SK-MEL-5 (cell line): Measurements from ENCODE around the gene PDF. TPM values are rescaled to one million over a fixed set of nuclear protein-coding genes. Genes with fewer than 3 reads are reported as not detected.
"Not testable (repeated sequence)": the region's sequence is repeated elsewhere in the genome, so short reads cannot be mapped to it uniquely, and the experiment has no call there.

Experiments used
- DNase-seq: peaks from one replicate; pipeline ENCODE4 v3.0.0-alpha.2; 2016; ENCODE audit warnings: low read depth, low spot score
- in situ Hi-C: cut with HindIII; loops from 2 replicates; pipeline ENCODE4 v1.10.0; 2016; ENCODE audit warnings: low sequenced_read_pairs, high pct_unique_total_duplicates, low pct_unique_long_range_greater_than_20kb
- total RNA-seq: library from RNA; depleted of rRNA; stranded (reverse); fragments of >200 nt; shearing (Covaris generic); gene quantifications from 2 replicates; pipeline ENCODE4 v1.2.3, GENCODE V29; 2014; rRNA removed

The PDF gene
- total RNA-seq, 1 experiment from 2014 or later = 39.2 TPM

GRCh38 chr16:69302301-69302700, 28.1 kb downstream of the PDF start:
- in situ Hi-C loops = no loop called here
- no peak for DNase-seq

- in situ Hi-C loops = no loop called here
- DNase-seq = no peak
These were observed 28.5 kb downstream of the PDF start for GRCh38 chr16:69301861-69302260.

GRCh38 chr16:69301187-69301586, 29.2 kb downstream of the PDF start:
- in situ Hi-C loops = no loop called here
- DNase-seq = no peak

GRCh38 chr16:69298261-69298660, 32.1 kb downstream of the PDF start:
- DNase-seq = no peak
- in situ Hi-C loops = no loop called here

GRCh38 chr16:69296771-69297170, 33.6 kb downstream of the PDF start:
- in situ Hi-C loops = not testable (repeated sequence)

GRCh38 chr16:69294051-69294450, 36.3 kb downstream of the PDF start:
- no peak for DNase-seq
- in situ Hi-C loops = no loop called here

More at GRCh38 chr16:69296771-69297170, 33.6 kb downstream of the PDF start:
- DNase-seq = not testable (repeated sequence)

- DNase-seq = no peak
- in situ Hi-C loops = no loop called here
These were observed 37.0 kb downstream of the PDF start for GRCh38 chr16:69293401-69293800.

- in situ Hi-C loops = not testable (repeated sequence)
These were observed 38.7 kb downstream of the PDF start for GRCh38 chr16:69291657-69292056.

GRCh38 chr16:69286941-69287713, 43.3 kb downstream of the PDF start:
- peak; percentile 64 for DNase-seq
- in situ Hi-C loops = no loop called here

More at GRCh38 chr16:69291657-69292056, 38.7 kb downstream of the PDF start:
- DNase-seq = not testable (repeated sequence)

GRCh38 chr16:69285240-69285639, 45.1 kb downstream of the PDF start:
- no peak for DNase-seq
- in situ Hi-C loops = no loop called here

GRCh38 chr16:69283851-69284250, 46.5 kb downstream of the PDF start:
- in situ Hi-C loops = no loop called here
- no peak for DNase-seq

GRCh38 chr16:69277413-69277812, 53.0 kb downstream of the PDF start:
- no peak for DNase-seq
- in situ Hi-C loops = no loop called here

Other genes starting within 250 kb of the PDF start
- 0.05 and 0.32 TPM in 2 replicates for gene HAS3, start 224.9 kb downstream of the PDF start, total RNA-seq
- 70.5 and 80.5 TPM in 2 replicates for gene CHTF8, start 198.0 kb downstream of the PDF start, total RNA-seq
- gene UTP4, start 197.9 kb downstream of the PDF start, total RNA-seq = 24.7 and 26.6 TPM in 2 replicates
- gene SNTB2, start 143.4 kb downstream of the PDF start, total RNA-seq = 9.1 and 9.7 TPM in 2 replicates
- gene VPS4A, start 19.2 kb downstream of the PDF start, total RNA-seq = 19.5 and 22.4 TPM in 2 replicates
- gene COG8, start 9.0 kb upstream of the PDF start, total RNA-seq = 38.5 and 45.0 TPM in 2 replicates
- 22.8 and 34.1 TPM in 2 replicates for gene NIP7, start 9.2 kb upstream of the PDF start, total RNA-seq
- not detected in 2 replicates for gene TMED6, start 21.2 kb upstream of the PDF start, total RNA-seq
- 6.8 and 12.4 TPM in 2 replicates for gene TERF2, start 55.4 kb upstream of the PDF start, total RNA-seq
- 102 and 123 TPM in 2 replicates for gene CYB5B, start 94.0 kb upstream of the PDF start, total RNA-seq
- 6.7 and 11.3 TPM in 2 replicates for gene NFAT5, start 235.4 kb upstream of the PDF start, total RNA-seq